Activated B cell treated with CpG ODN at 0.5 μM for 24 hours (primary cell): ENCODE measurements around the gene CTIF. TPM values are rescaled to one million over a fixed set of nuclear protein-coding genes. Genes with fewer than 3 reads are reported as not detected.

Experiments
- ATAC-seq: fragments of 200-7000 bp; cut with Tn5 transposase; one replicate; pipeline ENCODE4 v1.10.0; 2021; ENCODE audit warnings: low read depth, mild to moderate bottlenecking, moderate library complexity
- CTCF ChIA-PET: fragments of 350-600 bp; sonication (Branson Sonifier 250); formaldehyde crosslinking; loops from one replicate; lab custom pipeline; 2021; ENCODE audit warnings: antibody characterized with exemption; lab: Charles Lee
- POLR2A ChIA-PET: fragments of 350-600 bp; sonication (Branson Sonifier 250); formaldehyde crosslinking; loops from one replicate; lab custom pipeline; 2021; ENCODE audit warnings: antibody characterized with exemption; lab: Charles Lee
- DNase-seq: peaks from one replicate; pipeline ENCODE4 v3.0.0; 2022
- H3K27ac Mint-ChIP-seq: one replicate; pipeline ENCODE4 v1.8.0; 2020; ENCODE audit warnings: mixed read lengths
- H3K27me3 Mint-ChIP-seq: one replicate; pipeline ENCODE4 v1.8.0; 2021; ENCODE audit warnings: mixed read lengths
- H3K36me3 Mint-ChIP-seq: one replicate; pipeline ENCODE4 v1.8.0; 2021; ENCODE audit warnings: low read depth, mixed read lengths
- H3K4me1 Mint-ChIP-seq: one replicate; pipeline ENCODE4 v1.8.0; 2021; ENCODE audit warnings: mixed read lengths
- H3K4me3 Mint-ChIP-seq: one replicate; pipeline ENCODE4 v1.8.0; 2020; ENCODE audit warnings: mild to moderate bottlenecking, mixed read lengths
- H3K9me3 Mint-ChIP-seq: one replicate; pipeline ENCODE4 v1.8.0; 2020; ENCODE audit warnings: mixed read lengths
- intact Hi-C: fragments of 100-400 bp; cut with micrococcal nuclease; formaldehyde crosslinking; loops from one replicate; pipeline ENCODE4 v1.15.1; 2024
- total RNA-seq: library from RNA; stranded (reverse); gene quantifications from 2 replicates; pipeline ENCODE4 v1.2.3, GENCODE V29; 2022
- TF ChIP-seq, protein P1 (sequence below): fragments of 200-600 bp; IDR thresholded peaks from one replicate; pipeline ENCODE4 v1.8.0; 2022; ENCODE audit warnings: antibody characterized with exemption, mild to moderate bottlenecking

CTIF gene
- total RNA-seq, 1 donor from 2014 or later: 9.3 TPM

GRCh38 chr18:48739266-48740067, 200.6 kb downstream of the CTIF start:
- H3K4me3 Mint-ChIP-seq: no peak overlapping the region
- POLR2A ChIA-PET: no interaction called here
- CTCF ChIA-PET: no interaction called here

DNA sequence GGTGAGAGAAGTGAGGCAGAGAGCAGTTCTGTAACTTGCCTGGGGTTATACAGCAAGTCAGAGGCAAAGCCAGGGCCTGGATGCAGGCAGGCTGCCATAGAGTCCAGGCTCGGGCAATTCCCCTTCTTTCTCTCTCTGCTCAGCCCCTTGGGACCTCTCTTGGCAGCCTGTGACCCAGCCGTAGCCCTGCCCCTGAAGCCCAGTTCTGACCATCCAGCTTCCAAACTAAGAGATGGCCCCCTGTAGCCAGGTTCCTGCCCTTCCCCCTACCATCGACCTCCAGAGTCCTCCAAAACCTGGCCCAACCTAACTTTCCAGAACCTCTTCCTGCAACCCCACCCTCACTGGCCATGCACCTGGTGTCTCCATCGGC, 201.2 kb downstream of the CTIF start:
- Mint-ChIP-seq H3K4me3 (no peak overlapping the region), H3K36me3 (no peaks in the 10 kb centered on the region), H3K4me1 (no peaks in the 10 kb centered on the region), H3K9me3 (no peaks in the 10 kb centered on the region), H3K27me3 (no peaks in the 10 kb centered on the region), H3K27ac (no peak overlapping the region)
- no peak for ATAC-seq
- CTCF ChIA-PET: no interaction called here
- POLR2A ChIA-PET: no interaction called here
- intact Hi-C loops: no loop called here
- TF ChIP-seq, protein P1, sequence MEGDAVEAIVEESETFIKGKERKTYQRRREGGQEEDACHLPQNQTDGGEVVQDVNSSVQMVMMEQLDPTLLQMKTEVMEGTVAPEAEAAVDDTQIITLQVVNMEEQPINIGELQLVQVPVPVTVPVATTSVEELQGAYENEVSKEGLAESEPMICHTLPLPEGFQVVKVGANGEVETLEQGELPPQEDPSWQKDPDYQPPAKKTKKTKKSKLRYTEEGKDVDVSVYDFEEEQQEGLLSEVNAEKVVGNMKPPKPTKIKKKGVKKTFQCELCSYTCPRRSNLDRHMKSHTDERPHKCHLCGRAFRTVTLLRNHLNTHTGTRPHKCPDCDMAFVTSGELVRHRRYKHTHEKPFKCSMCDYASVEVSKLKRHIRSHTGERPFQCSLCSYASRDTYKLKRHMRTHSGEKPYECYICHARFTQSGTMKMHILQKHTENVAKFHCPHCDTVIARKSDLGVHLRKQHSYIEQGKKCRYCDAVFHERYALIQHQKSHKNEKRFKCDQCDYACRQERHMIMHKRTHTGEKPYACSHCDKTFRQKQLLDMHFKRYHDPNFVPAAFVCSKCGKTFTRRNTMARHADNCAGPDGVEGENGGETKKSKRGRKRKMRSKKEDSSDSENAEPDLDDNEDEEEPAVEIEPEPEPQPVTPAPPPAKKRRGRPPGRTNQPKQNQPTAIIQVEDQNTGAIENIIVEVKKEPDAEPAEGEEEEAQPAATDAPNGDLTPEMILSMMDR: no peak
- no peak for DNase-seq

More at GRCh38 chr18:48739266-48740067, 200.6 kb downstream of the CTIF start:
- Mint-ChIP-seq H3K36me3 (no peaks in the 10 kb centered on the region), H3K4me1 (no peaks in the 10 kb centered on the region), H3K27ac (no peak overlapping the region), H3K27me3 (no peaks in the 10 kb centered on the region), H3K9me3 (no peaks in the 10 kb centered on the region)
- intact Hi-C loops: no loop called here
- DNase-seq: no peak
- TF ChIP-seq, protein P1: no peak
- ATAC-seq: no peak

- ChIA-PET POLR2A (no interaction called here), CTCF (no interaction called here)
- no peak for DNase-seq
- Mint-ChIP-seq H3K9me3 (no peaks in the 10 kb centered on the region), H3K36me3 (no peaks in the 10 kb centered on the region), H3K4me1 (no peaks in the 10 kb centered on the region), H3K27me3 (no peaks in the 10 kb centered on the region), H3K27ac (no peak overlapping the region), H3K4me3 (no peak overlapping the region)
- no peak for ATAC-seq
- intact Hi-C loops: no loop called here
- TF ChIP-seq, protein P1: no peak
These were observed 202.1 kb downstream of the CTIF start for GRCh38 chr18:48740851-48741485.

DNA sequence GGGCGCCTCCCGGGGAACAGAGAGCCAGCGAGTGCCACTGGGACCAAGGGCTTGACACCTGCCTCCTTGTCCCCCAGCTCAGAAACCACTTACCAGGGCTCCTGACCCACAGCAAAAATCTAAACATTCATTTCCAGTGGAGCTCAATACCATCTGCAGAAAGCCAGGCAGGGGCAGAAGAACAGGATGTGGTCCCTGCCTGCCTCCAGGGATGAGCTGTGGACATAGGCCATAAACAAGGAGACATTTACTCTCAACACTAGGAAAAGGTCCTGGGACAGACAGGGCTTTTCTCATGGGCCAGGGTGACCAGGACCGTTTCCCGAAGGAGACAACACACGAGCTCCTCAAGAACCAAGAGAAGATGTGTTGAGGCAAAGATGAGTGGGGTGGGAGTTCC, 203.0 kb downstream of the CTIF start:
- Mint-ChIP-seq H3K27ac (no peak overlapping the region), H3K4me3 (no peak overlapping the region), H3K27me3 (no peaks in the 10 kb centered on the region), H3K9me3 (no peaks in the 10 kb centered on the region), H3K4me1 (no peaks in the 10 kb centered on the region), H3K36me3 (no peaks in the 10 kb centered on the region)
- no peak for ATAC-seq
- POLR2A ChIA-PET: no interaction called here
- CTCF ChIA-PET: no interaction called here
- TF ChIP-seq, protein P1: no peak
- intact Hi-C loops: no loop called here
- DNase-seq: no peak

DNA sequence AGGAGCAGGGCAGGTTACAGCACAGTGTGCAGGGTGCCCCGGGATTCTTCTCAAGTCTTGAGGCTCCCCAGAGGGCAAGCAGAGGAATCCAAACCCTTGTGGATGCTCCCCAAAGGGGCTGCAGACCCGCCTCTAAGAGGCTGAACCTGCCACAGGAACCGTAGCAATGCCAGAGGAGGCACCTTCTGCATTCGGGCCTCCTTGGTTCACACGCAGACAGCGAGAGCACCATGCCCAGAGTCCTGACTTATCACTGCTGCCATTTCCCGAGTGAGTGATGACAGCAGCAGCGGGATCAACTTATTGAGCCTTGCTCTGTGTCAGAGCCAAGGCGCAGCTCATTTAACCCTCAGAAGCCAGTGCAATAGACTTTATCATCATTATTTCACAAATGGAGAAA, 203.5 kb downstream of the CTIF start:
- TF ChIP-seq, protein P1: no peak
- intact Hi-C loops: no loop called here
- POLR2A ChIA-PET: no interaction called here
- no peak overlapping the region for H3K27ac Mint-ChIP-seq
- H3K9me3 Mint-ChIP-seq: no peaks in the 10 kb centered on the region
- H3K4me3 Mint-ChIP-seq: no peak overlapping the region
- no peaks in the 10 kb centered on the region for H3K4me1 Mint-ChIP-seq
- DNase-seq (no peak), ATAC-seq (no peak)
- CTCF ChIA-PET: no interaction called here
- H3K27me3 Mint-ChIP-seq: no peaks in the 10 kb centered on the region
- no peaks in the 10 kb centered on the region for H3K36me3 Mint-ChIP-seq
